Heart right ventricle (tissue), 16 donors: Measurements from ENCODE around the gene UPF1. TPM values are rescaled to one million over a fixed set of nuclear protein-coding genes. Genes with fewer than 3 reads are reported as not detected.

Experiments used
- ATAC-seq, 8 donors: fragments of 200-7000 bp; cut with Tn5 transposase; one replicate each; pipeline ENCODE4 v1.9.1; 2020; ENCODE audit warnings: mild to moderate bottlenecking in 8 of 8, moderate library complexity in 8 of 8, moderate number of reproducible peaks in 1 of 8
- DNase-seq, 2 donors: peaks; one replicate each; pipeline ENCODE4 v3.0.0-alpha.2; 2020
- H3K27ac ChIP-seq, 10 donors: fragments of 200-600 bp; sonication (generic) in 2 of 10; one replicate each; pipeline versions ENCODE4 v1.5.0 to v1.8.0; 2020 to 2022; ENCODE audit warnings: mild to moderate bottlenecking in 3 of 10
- H3K27me3 ChIP-seq, 7 donors: fragments of 200-600 bp; one replicate each; pipeline ENCODE4 v1.8.0; 2021 to 2022; ENCODE audit warnings: mild to moderate bottlenecking in 2 of 7
- H3K36me3 ChIP-seq, 9 donors: fragments of 200-600 bp; sonication (generic) in 1 of 9; one replicate each; pipeline versions ENCODE4 v1.5.0 to v1.8.0; 2020 to 2022; ENCODE audit warnings: mild to moderate bottlenecking in 2 of 9
- H3K4me1 ChIP-seq, 9 donors: fragments of 200-600 bp; sonication (generic) in 1 of 9; one replicate each; pipeline versions ENCODE4 v1.5.0 to v1.8.0; 2020 to 2022; ENCODE audit warnings: mild to moderate bottlenecking in 4 of 9
- H3K4me3 ChIP-seq, 10 donors: fragments of 200-600 bp; sonication (generic) in 2 of 10; one replicate each; pipeline versions ENCODE4 v1.5.0 to v1.8.0; 2020 to 2022; ENCODE audit warnings: mild to moderate bottlenecking in 7 of 10, moderate library complexity in 2 of 10
- H3K9me3 ChIP-seq, 11 donors: fragments of 200-600 bp in 10 of 11; sonication (generic) in 2 of 11; one replicate each; pipeline versions ENCODE4 v1.5.0 to v1.8.0; 2013 to 2022; ENCODE audit warnings: mild to moderate bottlenecking in 2 of 11, control low read depth in 1 of 11, moderate library complexity in 1 of 11
- WGBS, 2 donors: extraction: QIAGEN DNeasy Blood & Tissue Kit; methylation state at CpG; one replicate each; pipeline ENCODE4 v1.1.7; 2013; ENCODE audit warnings: inconsistent platforms in 1 of 2; 5-methylcytosine and 5-hydroxymethylcytosine counted together
- intact Hi-C, 10 donors: fragments of 100-400 bp; cut with DNase I; formaldehyde crosslinking; loops; one replicate each; pipeline versions ENCODE4 v1.11.1 to v1.14.2; 2022
- polyA plus RNA-seq, 2 donors: library from polyadenylated mRNA; stranded (reverse); fragments of 200-250 nt; gene quantifications; one replicate each; pipeline ENCODE4 v1.2.3, GENCODE V29; 2013
- total RNA-seq, 10 donors: library from RNA; stranded (reverse); fragmentation: NEBNext Ultra II Directional in 3 of 10; extraction: Animal tissue kit (Norgen Biotek cat#: 25700) in 3 of 10; gene quantifications; one replicate each; pipeline versions ENCODE4 v1.2.1 to v1.2.4, GENCODE V29; 2021 to 2023
- TF ChIP-seq, protein P1 (sequence below), 9 donors: fragments of 200-600 bp; sonication (generic) in 2 of 9; IDR thresholded peaks; one replicate each; pipeline versions ENCODE4 v1.5.0 to v1.8.0; 2021 to 2022; ENCODE audit warnings: antibody characterized with exemption in 9 of 9, mild to moderate bottlenecking in 5 of 9, moderate library complexity in 1 of 9
- donor health status: Arrhythmogenic right ventricular cardiomyopathy.
- donor health status: ischemic (EF 13 %, LVEDD 7.1; RV severe dilation, severe dysfunction).
- donor health status: healthy with polysubstance abuse.
- donor health status: DM: no; HTN: yes; CAD: no.
- donor health status: DM: no; HTN: no; CAD: no.
- donor health status: ischemic (EF 25% LVEDD 6.9; RV normal size, moderate dysfunction).
- donor health status: ischemic (EF 25% LVEDD 5.7; RV mildly dilated, moderate dysfunction).
- donor health status: healthy.
- donor health status: DM: yes; HTN: yes; CAD: no.
- donor health status: Ischemic cardiomyopathy.
- donor health status: ischemic (EF 35%, LVEDD 5.7; RV mildly dilated, moderate dysfunction).
- donor health status: nonischemic (EF 11% LVEDD 7.7; RV severe dilation, severe dysfunction).
- donor health status: DM: yes; HTN: yes; CAD: no.
- donor health status: PGD.
- donor health status: ischemic (EF 29% LVEDD 5.4; RV normal size, mild dysfunction).
- donor health status: nonischemic (EF 23%, LVEDD 6.1; RV moderate dilation, normal function).

The UPF1 gene
- total and polyA plus RNA-seq, 12 donors = 25.2 to 44.3 (median 36.8) TPM

DNA sequence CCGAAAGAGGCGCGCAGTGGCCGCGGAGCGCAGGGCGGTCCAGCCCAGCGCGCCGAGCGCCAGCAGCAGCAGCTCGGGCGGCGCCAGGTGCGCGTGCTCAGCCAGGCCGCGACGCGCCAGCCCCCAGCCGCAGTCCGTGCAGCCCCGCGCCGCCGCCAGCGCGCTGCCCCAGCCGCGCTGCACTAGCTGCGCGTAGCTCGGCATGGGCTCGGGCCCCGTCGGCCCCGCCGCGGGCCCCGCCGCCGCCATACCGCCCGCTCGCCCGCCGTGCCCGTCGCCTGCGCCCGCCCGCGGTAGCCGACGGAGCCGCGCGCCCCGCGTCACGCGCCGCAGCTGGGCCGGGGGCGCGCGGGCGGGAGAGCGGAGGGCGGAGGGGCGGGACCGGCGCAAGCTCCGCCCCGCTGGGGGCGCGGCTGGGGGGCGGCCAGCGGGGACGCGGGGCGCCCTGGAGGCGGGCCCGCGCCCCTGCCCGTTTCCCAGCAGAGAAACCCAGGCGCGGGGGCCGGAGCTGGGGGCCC, 64.1 kb downstream of the UPF1 start, which contains the start of gene CERS1:
Gene CERS1, minus strand, starts transcription at position 335 of the 518 bp plus-strand sequence. Its CDS starts 86 bp downstream, at position 249.
- ATAC-seq = no peak
- Histone ChIP-seq H3K4me3 (peak within 1 kb of the TSS; percentile 28 to 63 (median 51)), H3K36me3 (peaks cover 0 to 25% (median 9%) of the 10 kb centered on the region in 9 donors), H3K9me3 (no peaks in the 10 kb centered on the region), H3K27ac (peak within 1 kb of the TSS in 1 of 10 donors; percentile 9), H3K27me3 (peaks cover 0 to 37% (median 17%) of the 10 kb centered on the region in 7 donors), H3K4me1 (peaks cover 3 to 37% (median 16%) of the 10 kb centered on the region in 9 donors)
- 0 to 1% methylated on average over 42 to 89 of the region's 89 CpGs for WGBS, 2 donors
- intact Hi-C loops = loop anchor here in 1 of 10 donors (10.0 kb wide), 1 partner anchor 89 kb away; no protein-coding TSS in a partner anchor
- DNase-seq = no peak
- TF ChIP-seq, protein P1, sequence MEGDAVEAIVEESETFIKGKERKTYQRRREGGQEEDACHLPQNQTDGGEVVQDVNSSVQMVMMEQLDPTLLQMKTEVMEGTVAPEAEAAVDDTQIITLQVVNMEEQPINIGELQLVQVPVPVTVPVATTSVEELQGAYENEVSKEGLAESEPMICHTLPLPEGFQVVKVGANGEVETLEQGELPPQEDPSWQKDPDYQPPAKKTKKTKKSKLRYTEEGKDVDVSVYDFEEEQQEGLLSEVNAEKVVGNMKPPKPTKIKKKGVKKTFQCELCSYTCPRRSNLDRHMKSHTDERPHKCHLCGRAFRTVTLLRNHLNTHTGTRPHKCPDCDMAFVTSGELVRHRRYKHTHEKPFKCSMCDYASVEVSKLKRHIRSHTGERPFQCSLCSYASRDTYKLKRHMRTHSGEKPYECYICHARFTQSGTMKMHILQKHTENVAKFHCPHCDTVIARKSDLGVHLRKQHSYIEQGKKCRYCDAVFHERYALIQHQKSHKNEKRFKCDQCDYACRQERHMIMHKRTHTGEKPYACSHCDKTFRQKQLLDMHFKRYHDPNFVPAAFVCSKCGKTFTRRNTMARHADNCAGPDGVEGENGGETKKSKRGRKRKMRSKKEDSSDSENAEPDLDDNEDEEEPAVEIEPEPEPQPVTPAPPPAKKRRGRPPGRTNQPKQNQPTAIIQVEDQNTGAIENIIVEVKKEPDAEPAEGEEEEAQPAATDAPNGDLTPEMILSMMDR (IDR thresholded peaks at IDR 0.05) = no peak

- no peak for DNase-seq
- ATAC-seq = no peak
- Histone ChIP-seq H3K27me3 (peaks cover 0 to 37% (median 17%) of the 10 kb centered on the region in 7 donors), H3K4me3 (peak overlapping the region in 3 of 10 donors; percentile 7 to 24 (median 17)), H3K4me1 (peaks cover 3 to 37% (median 16%) of the 10 kb centered on the region in 9 donors), H3K27ac (no peak overlapping the region), H3K36me3 (peaks cover 0 to 30% (median 9%) of the 10 kb centered on the region in 9 donors), H3K9me3 (no peaks in the 10 kb centered on the region)
- intact Hi-C loops = loop anchor here in 1 of 10 donors (10.0 kb wide), 1 partner anchor 88 kb away; no protein-coding TSS in a partner anchor
- TF ChIP-seq, protein P1 (IDR thresholded peaks at IDR 0.05) = no peak
- 22 to 26% methylated on average over 30 to 33 of the region's 33 CpGs for WGBS, 2 donors
Observed at GRCh38 chr19:18896421-18896841, 64.7 kb downstream of the UPF1 start.

GRCh38 chr19:18897094-18898029, 65.6 kb downstream of the UPF1 start:
- Histone ChIP-seq H3K4me1 (peaks cover 3 to 37% (median 16%) of the 10 kb centered on the region in 9 donors), H3K36me3 (peaks cover 0 to 34% (median 9%) of the 10 kb centered on the region in 9 donors), H3K4me3 (no peak overlapping the region), H3K9me3 (no peaks in the 10 kb centered on the region), H3K27ac (no peak overlapping the region), H3K27me3 (peaks cover 0 to 37% (median 17%) of the 10 kb centered on the region in 7 donors)
- intact Hi-C loops = loop anchor here in 1 of 10 donors (10.0 kb wide), 1 partner anchor 87 kb away; no protein-coding TSS in a partner anchor
- no peak for DNase-seq
- 94 to 96% methylated on average over 25 of the region's 25 CpGs for WGBS, 2 donors
- TF ChIP-seq, protein P1 (IDR thresholded peaks at IDR 0.05) = no peak
- no peak for ATAC-seq

DNA sequence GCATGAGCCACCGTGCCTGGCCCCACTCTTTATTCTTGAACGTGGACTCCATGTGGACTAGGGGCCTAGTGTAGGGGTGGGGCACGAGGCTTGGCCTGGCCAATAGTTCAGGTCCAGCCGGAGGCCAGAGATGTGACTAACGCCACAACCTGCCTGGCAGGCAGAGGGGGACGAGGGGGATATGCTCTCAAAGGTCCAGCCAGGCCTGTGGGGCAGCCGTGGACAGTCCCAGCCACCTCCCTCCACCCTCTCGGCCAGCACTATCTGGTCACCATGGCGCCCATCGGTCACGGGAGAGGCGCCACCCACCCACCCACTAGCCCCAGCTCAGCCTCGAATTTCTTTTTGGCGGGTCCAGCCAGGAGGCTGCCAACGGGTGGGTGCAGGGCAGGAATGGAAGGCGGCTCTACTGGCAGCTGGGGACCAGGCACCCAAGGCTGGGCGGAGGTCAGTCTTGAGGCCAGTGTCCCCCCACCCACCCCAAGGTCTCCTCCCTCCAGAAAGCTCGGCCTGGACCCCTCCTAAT, 66.4 kb downstream of the UPF1 start:
- no peak overlapping the region for H3K4me3 ChIP-seq
- DNase-seq = no peak
- intact Hi-C loops = loop anchor here in 1 of 10 donors (10.0 kb wide), 1 partner anchor 87 kb away; no protein-coding TSS in a partner anchor
- H3K27me3 ChIP-seq = peaks cover 0 to 37% (median 17%) of the 10 kb centered on the region in 7 donors
- WGBS, 2 donors = 53 to 58% methylated on average over 18 of the region's 18 CpGs
- peak in 1 of 8 donors; percentile 12 for ATAC-seq
- peaks cover 3 to 37% (median 16%) of the 10 kb centered on the region in 9 donors for H3K4me1 ChIP-seq
- H3K36me3 ChIP-seq = peaks cover 0 to 39% (median 11%) of the 10 kb centered on the region in 9 donors
- TF ChIP-seq, protein P1 (IDR thresholded peaks at IDR 0.05) = no peak
- H3K27ac ChIP-seq = no peak overlapping the region
- H3K9me3 ChIP-seq = no peaks in the 10 kb centered on the region
